ENCODE measurements around the gene PGAP3. TPM values are rescaled to one million over a fixed set of nuclear protein-coding genes. Genes with fewer than 3 reads are reported as not detected.

PGAP3 gene
- total and polyA plus RNA-seq, 5 donors: 12.9 to 24.0 (median 14.7) TPM

DNA sequence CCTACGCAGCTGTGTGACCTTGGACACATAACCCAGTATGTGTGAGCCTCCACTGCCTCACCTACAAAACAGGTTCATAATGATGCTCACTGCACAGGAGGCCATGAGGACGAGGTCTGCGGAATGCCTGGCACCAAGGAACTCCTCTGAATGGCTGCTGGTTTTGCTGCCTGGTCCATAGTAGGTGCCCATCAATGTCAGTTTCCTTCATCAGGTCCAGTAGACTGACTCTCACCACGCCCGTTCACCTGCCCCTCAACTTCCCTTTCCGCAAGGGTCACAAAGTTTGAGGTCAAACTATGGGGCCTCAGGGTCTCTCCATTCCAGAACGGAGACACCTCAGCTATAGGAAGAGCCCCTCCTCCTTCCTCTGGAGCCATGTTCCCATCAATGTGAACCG, 10.8 kb downstream of the PGAP3 start:
- peak overlapping the region; percentile 91 for H3K27ac ChIP-seq (ENCODE audit: low read length)
- DNase-seq (peak in 2 of 3 donors; percentile 33 to 40), ATAC-seq (no peak)
- 58% methylated on average over 8 of the region's 8 CpGs for WGBS
- H3K9me3 ChIP-seq (ENCODE audit: control insufficient read depth, low read length): no peaks in the 10 kb centered on the region
- H3K27me3 ChIP-seq (ENCODE audit: control insufficient read depth, insufficient read depth): no peaks in the 10 kb centered on the region
- H3K4me3 ChIP-seq (ENCODE audit: low read length): no peak overlapping the region
- peaks cover 22% of the 10 kb centered on the region for H3K4me1 ChIP-seq (ENCODE audit: control insufficient read depth, insufficient read depth, low read length)
- intact Hi-C loops (cut with DNase I): loop anchor here in 1 of 4 donors (10.0 kb wide), 1 partner anchor 52 kb away; the partner anchor contains the start of gene PPP1R1B

DNA sequence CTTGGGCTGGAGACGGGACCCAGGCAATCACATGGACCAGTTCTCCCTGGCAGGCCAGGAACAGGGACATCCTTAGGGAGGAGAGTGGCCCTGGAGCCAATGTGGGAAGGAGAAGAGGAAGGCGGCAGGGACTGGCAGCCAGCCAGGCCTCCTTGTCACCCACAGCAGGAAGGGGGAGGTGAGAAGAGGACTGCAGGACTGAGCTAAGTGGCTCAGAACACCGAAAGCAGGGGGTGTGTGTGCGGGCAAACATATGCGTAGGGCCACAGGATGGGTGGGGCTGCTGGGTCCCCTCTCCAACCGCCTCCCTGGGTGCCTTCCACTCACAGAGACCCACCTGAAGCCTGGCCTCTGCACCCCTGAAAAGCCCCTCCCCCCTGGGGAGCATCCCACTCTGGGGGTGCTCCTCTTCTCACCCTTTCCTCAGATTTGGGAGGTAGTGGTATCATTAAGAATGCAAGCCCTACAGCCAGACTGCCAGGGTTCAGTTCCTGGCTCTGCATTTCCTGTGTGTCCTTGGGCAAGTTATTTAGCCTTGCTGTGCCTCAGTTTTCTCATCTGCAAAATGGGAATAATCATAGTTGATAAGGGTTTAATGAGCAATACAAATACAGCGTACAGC, 11.5 kb downstream of the PGAP3 start:
- H3K4me1 ChIP-seq (ENCODE audit: control insufficient read depth, insufficient read depth, low read length): peaks cover 22% of the 10 kb centered on the region
- no peaks in the 10 kb centered on the region for H3K9me3 ChIP-seq (ENCODE audit: control insufficient read depth, low read length)
- intact Hi-C loops (cut with DNase I): loop anchor here in 1 of 4 donors (10.0 kb wide), 1 partner anchor 52 kb away; the partner anchor contains the start of gene PPP1R1B
- ATAC-seq (peak; percentile 34 to 44), DNase-seq (peak; percentile 76 to 93 (median 92))
- WGBS: 39% methylated on average over 7 of the region's 7 CpGs
- H3K27ac ChIP-seq (ENCODE audit: low read length): peak overlapping the region; percentile 91
- H3K27me3 ChIP-seq (ENCODE audit: control insufficient read depth, insufficient read depth): no peaks in the 10 kb centered on the region
- H3K4me3 ChIP-seq (ENCODE audit: low read length): no peak overlapping the region

DNA sequence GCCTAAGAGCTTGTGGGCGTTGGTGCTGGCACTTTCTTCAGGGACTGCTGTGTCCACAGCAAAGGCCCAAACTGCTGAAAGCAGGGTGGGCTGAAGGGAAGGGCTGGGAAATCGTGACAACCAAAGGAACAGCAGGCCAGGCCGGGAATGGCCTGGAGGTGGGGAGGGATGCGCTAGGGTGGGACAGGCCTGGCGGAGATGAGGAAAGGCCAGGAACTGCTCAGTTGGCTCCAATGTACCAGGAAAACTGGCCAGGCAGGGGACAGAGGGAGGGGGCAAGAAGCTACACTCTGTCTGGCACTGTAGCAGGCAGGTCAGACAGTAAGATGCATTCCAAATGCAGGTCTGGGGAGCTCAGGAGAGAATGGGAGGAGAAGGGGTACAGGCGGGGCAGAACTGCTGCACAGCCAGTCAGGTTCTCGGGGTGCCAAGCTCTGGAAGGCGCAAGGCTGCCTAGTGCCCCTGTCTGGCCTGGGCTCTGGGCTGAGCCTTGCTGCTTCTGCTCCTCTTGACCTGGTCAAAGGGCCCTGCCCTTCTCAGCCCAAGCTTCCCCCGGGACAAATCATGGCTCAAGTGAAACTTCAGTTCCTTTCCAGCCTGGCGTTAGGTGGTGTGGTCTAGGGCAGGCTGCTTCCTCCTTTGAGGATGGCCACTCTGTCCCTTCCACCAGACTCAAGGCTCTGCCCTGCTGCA, 12.3 kb downstream of the PGAP3 start:
- H3K9me3 ChIP-seq (ENCODE audit: control insufficient read depth, low read length): no peaks in the 10 kb centered on the region
- 62% methylated on average over 10 of the region's 10 CpGs for WGBS
- intact Hi-C loops (cut with DNase I): loop anchor here in 1 of 4 donors (10.0 kb wide), 1 partner anchor 51 kb away; the partner anchor contains the start of gene PPP1R1B
- peak in 2 of 3 donors; percentile 33 to 47 for DNase-seq
- no peaks in the 10 kb centered on the region for H3K27me3 ChIP-seq (ENCODE audit: control insufficient read depth, insufficient read depth)
- peak overlapping the region; percentile 91 for H3K27ac ChIP-seq (ENCODE audit: low read length)
- H3K4me1 ChIP-seq (ENCODE audit: control insufficient read depth, insufficient read depth, low read length): peaks cover 22% of the 10 kb centered on the region
- no peak for ATAC-seq
- H3K4me3 ChIP-seq (ENCODE audit: low read length): no peak overlapping the region

DNA sequence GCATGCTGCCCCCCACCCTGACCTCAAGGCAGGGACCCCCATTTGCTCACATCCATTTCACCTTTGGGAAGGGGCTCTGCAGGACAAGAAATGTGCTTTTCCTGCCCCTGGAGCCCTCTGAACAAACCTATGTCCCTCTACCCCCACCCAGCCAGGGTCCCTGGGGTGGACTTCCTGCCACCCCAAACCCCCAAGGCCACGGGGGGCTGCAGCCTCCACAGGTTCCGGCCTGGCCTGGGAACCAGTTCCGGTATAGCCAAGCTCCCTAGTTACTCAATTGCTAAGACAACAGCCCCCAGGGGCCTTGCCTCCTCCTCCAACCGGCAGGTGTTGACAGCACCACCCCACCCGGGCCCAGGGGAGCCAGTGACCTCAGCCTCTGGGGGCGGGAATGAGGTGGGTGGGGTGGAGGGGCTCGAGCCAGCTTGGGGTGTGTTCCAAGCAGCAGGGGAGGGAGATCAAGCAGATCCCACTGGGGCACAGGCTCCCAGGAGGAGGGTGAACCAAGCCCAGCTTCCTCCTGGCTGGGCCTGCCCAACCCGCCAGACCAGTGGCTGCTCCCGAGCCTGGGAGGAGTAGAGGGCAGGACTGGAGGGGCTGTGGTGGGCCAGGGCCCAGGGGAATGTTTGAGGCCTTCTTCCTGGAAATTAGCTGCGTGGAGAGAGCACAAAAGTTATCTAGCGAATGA, 13.0 kb downstream of the PGAP3 start:
- Histone ChIP-seq H3K27me3 (ENCODE audit: control insufficient read depth, insufficient read depth) (no peaks in the 10 kb centered on the region), H3K9me3 (ENCODE audit: control insufficient read depth, low read length) (no peaks in the 10 kb centered on the region), H3K4me3 (ENCODE audit: low read length) (no peak overlapping the region), H3K4me1 (ENCODE audit: control insufficient read depth, insufficient read depth, low read length) (peaks cover 22% of the 10 kb centered on the region), H3K27ac (ENCODE audit: low read length) (peak overlapping the region; percentile 91)
- DNase-seq: peak; percentile 75 to 89 (median 75)
- 26% methylated on average over 11 of the region's 11 CpGs for WGBS
- peak; percentile 5 to 24 for ATAC-seq
- intact Hi-C loops (cut with DNase I): loop anchor here in 1 of 4 donors (10.0 kb wide), 1 partner anchor 50 kb away; the partner anchor contains the start of gene PPP1R1B

- no peak overlapping the region for H3K27ac ChIP-seq (ENCODE audit: low read length)
- no peak overlapping the region for H3K4me3 ChIP-seq (ENCODE audit: low read length)
- DNase-seq (peak in 2 of 3 donors; percentile 43 to 51), ATAC-seq (no peak)
- WGBS: 75% methylated on average over 5 of the region's 5 CpGs
- peaks cover 22% of the 10 kb centered on the region for H3K4me1 ChIP-seq (ENCODE audit: control insufficient read depth, insufficient read depth, low read length)
- intact Hi-C loops (cut with DNase I): loop anchor here in 1 of 4 donors (10.0 kb wide), 1 partner anchor 49 kb away; the partner anchor contains the start of gene PPP1R1B
- no peaks in the 10 kb centered on the region for H3K9me3 ChIP-seq (ENCODE audit: control insufficient read depth, low read length)
- H3K27me3 ChIP-seq (ENCODE audit: control insufficient read depth, insufficient read depth): no peaks in the 10 kb centered on the region
These were observed 13.7 kb downstream of the PGAP3 start for GRCh38 chr17:39674179-39674578.

DNA sequence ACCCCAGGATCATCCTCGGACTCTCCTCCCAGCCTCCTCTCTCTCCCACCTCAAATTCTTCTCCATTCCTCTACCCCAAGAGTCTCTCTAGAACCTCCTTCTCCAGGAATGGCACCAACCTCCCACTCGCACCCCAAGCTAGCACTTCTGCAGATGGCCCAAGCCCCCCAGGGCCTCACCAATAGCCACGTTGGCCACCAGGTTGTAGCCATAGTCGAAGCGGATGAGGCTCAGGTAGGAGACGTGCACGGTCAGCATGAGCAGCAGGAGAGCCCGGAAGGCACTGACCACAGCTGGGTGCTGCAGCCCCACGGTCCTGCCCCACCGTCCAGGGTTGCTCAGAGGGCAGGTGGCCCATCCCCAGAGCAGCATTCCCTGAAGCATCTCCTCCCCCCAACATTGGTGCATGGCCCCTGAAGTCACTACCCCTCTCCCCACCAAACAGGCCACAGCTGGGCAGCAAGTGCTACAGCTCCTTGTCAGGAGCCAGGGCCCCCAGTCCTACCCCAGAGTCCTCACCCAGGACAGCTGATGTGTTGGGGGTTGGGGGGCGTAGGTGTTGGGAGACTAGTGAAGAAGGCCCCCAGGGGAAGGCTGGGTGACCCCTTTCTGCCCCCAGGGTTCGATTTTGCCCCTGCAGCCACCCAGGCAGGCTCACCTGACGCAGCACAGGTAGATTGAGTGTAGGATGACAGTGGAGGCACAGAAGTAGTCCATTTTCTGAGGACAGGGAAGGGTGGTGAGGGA, 14.3 kb downstream of the PGAP3 start:
- H3K27ac ChIP-seq (ENCODE audit: low read length): no peak overlapping the region

DNA sequence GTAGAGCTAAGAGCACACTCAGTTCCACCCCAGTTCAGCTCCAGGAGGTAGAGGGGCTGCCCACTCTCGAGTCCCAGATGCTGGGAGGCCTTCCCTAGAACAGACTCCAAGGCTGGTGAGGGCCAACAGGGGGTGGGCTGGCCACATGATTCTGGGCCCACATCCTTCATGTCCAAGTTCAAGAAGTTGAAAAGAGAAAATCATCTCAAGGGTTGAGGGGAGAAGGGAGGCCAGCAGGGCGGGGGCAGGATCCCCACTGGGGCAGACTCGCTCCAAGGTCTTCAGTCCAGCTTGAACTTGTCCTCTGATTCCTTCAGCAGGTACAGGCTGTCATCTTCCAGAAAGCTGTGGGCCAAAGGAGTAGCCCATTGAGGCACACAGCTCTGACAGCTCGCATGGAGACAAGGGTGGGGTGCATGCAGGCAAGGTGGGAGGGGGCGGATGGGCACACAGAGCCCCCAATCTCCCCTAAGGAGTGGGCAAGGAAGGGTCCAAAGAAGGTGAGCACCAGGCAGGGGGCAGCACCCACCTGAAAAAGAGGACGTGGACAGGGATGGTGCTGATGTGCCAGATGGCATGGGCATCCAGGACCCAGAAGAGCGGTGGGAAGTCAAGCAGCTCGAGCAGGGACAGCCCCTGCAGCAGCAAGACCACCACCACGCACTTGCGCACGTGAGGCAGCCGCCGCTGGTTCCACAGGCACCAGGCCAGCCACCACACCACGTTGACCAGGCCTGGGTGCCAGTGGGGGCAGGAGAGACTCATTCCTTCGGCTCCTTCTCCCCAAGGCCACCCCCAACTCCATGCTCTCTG, 15.1 kb downstream of the PGAP3 start:
- Histone ChIP-seq H3K27me3 (ENCODE audit: control insufficient read depth, insufficient read depth) (no peaks in the 10 kb centered on the region), H3K27ac (ENCODE audit: low read length) (peak overlapping the region; percentile 44), H3K4me3 (ENCODE audit: low read length) (no peak overlapping the region), H3K9me3 (ENCODE audit: control insufficient read depth, low read length) (no peaks in the 10 kb centered on the region), H3K4me1 (ENCODE audit: control insufficient read depth, insufficient read depth, low read length) (peaks cover 14% of the 10 kb centered on the region)
- peak in 2 of 3 donors; percentile 47 to 51 for DNase-seq
- intact Hi-C loops (cut with DNase I): loop anchor here in 1 of 4 donors (10.0 kb wide), 1 partner anchor 48 kb away; the partner anchor contains the start of gene PPP1R1B
- no peak for ATAC-seq
- 77% methylated on average over 15 of the region's 15 CpGs for whole genome bisulfite sequencing

More for the DNA sequence above, 14.3 kb downstream of the PGAP3 start:
- Histone ChIP-seq H3K4me1 (ENCODE audit: control insufficient read depth, insufficient read depth, low read length) (peaks cover 21% of the 10 kb centered on the region), H3K4me3 (ENCODE audit: low read length) (no peak overlapping the region), H3K9me3 (ENCODE audit: control insufficient read depth, low read length) (no peaks in the 10 kb centered on the region), H3K27me3 (ENCODE audit: control insufficient read depth, insufficient read depth) (no peaks in the 10 kb centered on the region)
- WGBS: 80% methylated on average over 13 of the region's 13 CpGs
- ATAC-seq (no peak), DNase-seq (peak in 2 of 3 donors; percentile 33 to 37)
- intact Hi-C loops (cut with DNase I): loop anchor here in 1 of 4 donors (10.0 kb wide), 1 partner anchor 49 kb away; the partner anchor contains the start of gene PPP1R1B

- 44% methylated on average over 19 of the region's 19 CpGs for WGBS
- Histone ChIP-seq H3K4me3 (ENCODE audit: low read length) (no peak overlapping the region), H3K4me1 (ENCODE audit: control insufficient read depth, insufficient read depth, low read length) (peaks cover 12% of the 10 kb centered on the region), H3K9me3 (ENCODE audit: control insufficient read depth, low read length) (no peaks in the 10 kb centered on the region), H3K27ac (ENCODE audit: low read length) (peak overlapping the region; percentile 74), H3K27me3 (ENCODE audit: control insufficient read depth, insufficient read depth) (no peaks in the 10 kb centered on the region)
- peak; percentile 58 to 88 (median 86) for DNase-seq
- ATAC-seq: peak; percentile 5 to 10
- intact Hi-C loops (cut with DNase I): loop anchor here in 1 of 4 donors (10.0 kb wide), 1 partner anchor 47 kb away; the partner anchor contains the start of gene PPP1R1B
These were observed 16.0 kb downstream of the PGAP3 start for GRCh38 chr17:39671651-39672521.

GRCh38 chr17:39670746-39671145, 17.1 kb downstream of the PGAP3 start:
- H3K27ac ChIP-seq (ENCODE audit: low read length): peak overlapping the region; percentile 74
- intact Hi-C loops (cut with DNase I): loop anchor here in 1 of 4 donors (10.0 kb wide), 1 partner anchor 46 kb away; the partner anchor contains the start of gene PPP1R1B

More at GRCh38 chr17:39670746-39671145, 17.1 kb downstream of the PGAP3 start:
- no peak overlapping the region for H3K4me3 ChIP-seq (ENCODE audit: low read length)
- no peak for ATAC-seq
- no peaks in the 10 kb centered on the region for H3K9me3 ChIP-seq (ENCODE audit: control insufficient read depth, low read length)
- 49% methylated on average over 4 of the region's 4 CpGs for WGBS
- H3K4me1 ChIP-seq (ENCODE audit: control insufficient read depth, insufficient read depth, low read length): peaks cover 5% of the 10 kb centered on the region
- H3K27me3 ChIP-seq (ENCODE audit: control insufficient read depth, insufficient read depth): no peaks in the 10 kb centered on the region
- peak in 2 of 3 donors; percentile 37 to 44 for DNase-seq

Measured in right cardiac atrium (tissue), 5 donors.